CD14-positive monocyte (primary cell): ENCODE measurements around the gene C1QTNF7. TPM values are rescaled to one million over a fixed set of nuclear protein-coding genes. Genes with fewer than 3 reads are reported as not detected.

ENCODE experiments used
- DNase-seq, 3 donors: peaks; one replicate each; pipeline ENCODE4 v3.0.0-alpha.2; 2011 to 2022
- H2AFZ ChIP-seq: 2 replicates; pipeline ENCODE4 v1.6.0; 2012; ENCODE audit warnings: mild to moderate bottlenecking, low read depth, low read length, inconsistent platforms; ENCODE audit not compliant: insufficient read depth, poor library complexity, severe bottlenecking
- H3K27ac ChIP-seq, 2 donors: 1 replicate in 1 of 2; 2 replicates in 1 of 2; pipeline ENCODE4 v1.5.1; 2012 to 2013; ENCODE audit warnings: low read length in 2 of 2, control low read depth in 1 of 2, inconsistent platforms in 1 of 2, low read depth in 1 of 2, mild to moderate bottlenecking in 1 of 2
- H3K27me3 ChIP-seq, 2 donors: one replicate each; pipeline versions ENCODE4 v1.6.0 to v1.6.1; 2011 to 2013; ENCODE audit warnings: low read length in 2 of 2; ENCODE audit not compliant: control insufficient read depth in 2 of 2, insufficient read depth in 2 of 2
- H3K36me3 ChIP-seq, 2 donors: replicated peaks in 1 of 2; 1 replicate in 1 of 2; 2 replicates in 1 of 2; pipeline versions ENCODE4 v1.5.1 to v1.6.1; 2012 to 2013; ENCODE audit warnings: low read length in 2 of 2, control low read depth in 1 of 2, inconsistent platforms in 1 of 2, mild to moderate bottlenecking in 1 of 2; ENCODE audit not compliant: insufficient read depth in 2 of 2, control insufficient read depth in 1 of 2
- H3K4me1 ChIP-seq, 2 donors: 1 replicate in 1 of 2; 2 replicates in 1 of 2; pipeline versions ENCODE4 v1.5.1 to v1.6.1; 2012 to 2013; ENCODE audit warnings: low read length in 2 of 2, control low read depth in 1 of 2, inconsistent platforms in 1 of 2, mild to moderate bottlenecking in 1 of 2, moderate library complexity in 1 of 2; ENCODE audit not compliant: insufficient read depth in 2 of 2, control insufficient read depth in 1 of 2
- H3K4me2 ChIP-seq: replicated peaks from 2 replicates; pipeline ENCODE3; 2012; ENCODE audit warnings: low read length, moderate library complexity, mild to moderate bottlenecking; ENCODE audit not compliant: poor library complexity, severe bottlenecking; ENCODE audit errors: extremely low read depth
- H3K4me3 ChIP-seq, 3 experiments: fragments of 200-600 bp in 1 of 3; sonication (generic) in 1 of 3; replicated peaks in 1 of 3; 1 replicate in 2 of 3; 2 replicates in 1 of 3; pipeline ENCODE4 v1.5.1; 2011 to 2013; ENCODE audit warnings: low read length in 3 of 3, mild to moderate bottlenecking in 3 of 3, control low read depth in 2 of 3, low read depth in 2 of 3, inconsistent platforms in 1 of 3, moderate library complexity in 1 of 3
- H3K79me2 ChIP-seq: 2 replicates; pipeline ENCODE4 v1.6.0; 2012; ENCODE audit warnings: mild to moderate bottlenecking, control low read depth, inconsistent platforms, low read length, moderate library complexity; ENCODE audit not compliant: insufficient read depth
- H3K9ac ChIP-seq: 2 replicates; pipeline ENCODE4 v1.6.0; 2017; ENCODE audit warnings: low read length, mild to moderate bottlenecking; ENCODE audit not compliant: insufficient read depth, poor library complexity, severe bottlenecking
- H3K9me3 ChIP-seq, 2 donors: replicated peaks in 1 of 2; 1 replicate in 1 of 2; 2 replicates in 1 of 2; pipeline versions ENCODE4 v1.5.1 to v1.6.1; 2012 to 2013; ENCODE audit warnings: low read length in 2 of 2, control low read depth in 1 of 2; ENCODE audit not compliant: control insufficient read depth in 1 of 2, insufficient read depth in 1 of 2
- H4K20me1 ChIP-seq: 2 replicates; pipeline ENCODE4 v1.6.0; 2012; ENCODE audit warnings: mild to moderate bottlenecking, low read length, control low read depth, moderate library complexity; ENCODE audit not compliant: insufficient read depth
- H3K27ac Mint-ChIP-seq, 7 donors: one replicate each; pipeline ENCODE4 v1.8.0; 2020; ENCODE audit warnings: mild to moderate bottlenecking in 7 of 7, mixed read lengths in 7 of 7, moderate library complexity in 6 of 7, inconsistent platforms in 2 of 7
- H3K27me3 Mint-ChIP-seq, 3 donors: one replicate each; pipeline ENCODE4 v1.8.0; 2021 to 2022; ENCODE audit warnings: low read depth in 3 of 3, mild to moderate bottlenecking in 3 of 3, mixed read lengths in 3 of 3, moderate library complexity in 3 of 3, inconsistent platforms in 1 of 3
- H3K36me3 Mint-ChIP-seq, 2 donors: one replicate each; pipeline ENCODE4 v1.8.0; 2020; ENCODE audit warnings: mixed read lengths in 2 of 2, inconsistent platforms in 1 of 2, mild to moderate bottlenecking in 1 of 2
- H3K4me1 Mint-ChIP-seq: one replicate; pipeline ENCODE4 v1.8.0; 2020; ENCODE audit warnings: mild to moderate bottlenecking, mixed read lengths
- H3K4me3 Mint-ChIP-seq, 2 donors: one replicate each; pipeline ENCODE4 v1.8.0; 2020; ENCODE audit warnings: mild to moderate bottlenecking in 2 of 2, mixed read lengths in 2 of 2, moderate library complexity in 1 of 2
- H3K9me3 Mint-ChIP-seq, 7 donors: one replicate each; pipeline ENCODE4 v1.8.0; 2020 to 2022; ENCODE audit warnings: mixed read lengths in 7 of 7, mild to moderate bottlenecking in 6 of 7, moderate library complexity in 6 of 7, inconsistent platforms in 2 of 7
- WGBS: methylation state at CpG from one replicate; pipeline ENCODE4 v1.1.5; 2013; ENCODE audit warnings: missing lambda C conversion rate; ENCODE audit not compliant: insufficient coverage; 5-methylcytosine and 5-hydroxymethylcytosine counted together
- intact Hi-C, 2 donors: fragments of 100-400 bp; cut with micrococcal nuclease; formaldehyde crosslinking; loops; one replicate each; pipeline versions ENCODE4 v1.15.0 to v1.15.1; 2023
- polyA plus RNA-seq, 3 donors: library from polyadenylated mRNA; depleted of rRNA in 1 of 3; unstranded in 2 of 3; stranded (reverse) in 1 of 3; fragments of 300-500 nt in 2 of 3; fragments of >200 nt in 1 of 3; fragmentation: Illumina TruSeq in 2 of 3; gene quantifications; 1 replicate in 2 of 3; 2 replicates in 1 of 3; pipeline ENCODE4 v1.2.3, GENCODE V29; 2012 to 2021
- TF ChIP-seq, protein P1 (sequence below): fragments of 200-600 bp; IDR thresholded peaks from one replicate; pipeline ENCODE4 v1.8.0; 2022; ENCODE audit warnings: antibody characterized with exemption, mild to moderate bottlenecking

The C1QTNF7 gene
- polyA plus RNA-seq, 3 donors: not detected

DNA sequence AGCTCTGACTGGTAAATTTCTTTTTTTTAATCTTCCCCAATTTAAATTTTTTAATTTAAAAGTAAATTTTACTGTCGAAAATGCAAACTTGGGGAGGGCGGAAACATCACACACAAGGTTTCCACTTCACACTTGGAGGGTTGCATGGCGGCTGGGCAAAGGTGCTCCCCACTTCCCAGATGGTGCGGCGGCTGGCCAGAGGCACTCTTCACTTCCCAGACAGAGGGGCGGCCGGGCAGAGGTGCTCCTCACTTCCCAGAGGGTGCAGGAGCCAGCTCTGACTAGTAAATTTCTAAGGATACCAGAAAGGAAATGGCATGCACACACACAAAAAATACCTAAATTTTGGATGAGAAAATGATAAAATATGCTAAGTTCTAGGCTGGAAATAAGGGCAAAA lies 16.4 kb downstream of the C1QTNF7 start:
- no peak overlapping the region for H3K4me2 ChIP-seq
- no peak overlapping the region for H3K4me3 Mint-ChIP-seq

DNA sequence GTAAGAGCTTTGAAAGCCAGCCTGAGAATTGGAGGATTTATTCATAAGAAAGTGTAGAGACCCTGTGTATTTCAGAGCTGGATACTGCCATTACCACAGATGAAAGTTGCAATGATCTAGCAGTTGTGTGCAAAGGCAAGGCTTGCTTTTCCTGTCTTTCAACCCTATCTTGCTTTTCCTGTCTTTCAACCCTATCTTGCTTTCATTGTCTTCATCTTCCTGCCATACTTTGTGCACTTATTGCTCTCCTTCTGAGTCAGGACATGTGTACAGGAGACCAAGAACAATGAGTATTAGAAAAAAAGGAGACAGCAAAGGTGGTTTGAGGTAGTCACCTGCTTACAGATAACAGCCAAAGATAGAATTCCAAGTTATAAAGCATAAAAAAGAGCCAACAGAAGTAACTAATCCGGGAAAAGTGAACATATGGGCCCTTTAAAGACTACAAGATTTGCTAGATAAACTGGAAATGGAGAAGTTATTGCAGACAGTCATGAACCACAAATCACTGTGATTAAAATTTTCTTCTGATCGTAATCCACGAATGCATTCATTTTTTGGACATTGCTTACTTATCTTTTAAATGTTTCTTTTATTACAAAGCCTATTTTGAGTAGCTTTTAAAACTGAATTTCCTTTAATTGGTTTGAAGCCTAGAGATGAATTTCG lies 17.2 kb downstream of the C1QTNF7 start:
- no peak for DNase-seq
- no peak overlapping the region for H2AFZ ChIP-seq
- no peak overlapping the region for H3K4me3 ChIP-seq
- intact Hi-C loops: loop anchor here in 1 of 2 donors (5.0 kb wide), 1 partner anchor 33 kb away; no protein-coding TSS in a partner anchor
- H3K9me3 ChIP-seq: peaks cover 0 to 5% of the 10 kb centered on the region in 2 donors
- no peak overlapping the region for H3K9ac ChIP-seq
- Mint-ChIP-seq H3K4me3 (no peak overlapping the region), H3K27me3 (no peaks in the 10 kb centered on the region), H3K27ac (no peak overlapping the region), H3K36me3 (peaks cover 2 to 5% of the 10 kb centered on the region in 2 donors), H3K4me1 (peaks cover 12% of the 10 kb centered on the region), H3K9me3 (peaks cover 0 to 7% (median 6%) of the 10 kb centered on the region in 7 donors)
- H3K27ac ChIP-seq: no peak overlapping the region
- H3K4me1 ChIP-seq: peaks cover 1 to 3% of the 10 kb centered on the region in 2 donors
- no peaks in the 10 kb centered on the region for H3K27me3 ChIP-seq
- 0% methylated on average over 1 of the region's 4 CpGs for WGBS
- TF ChIP-seq, protein P1, sequence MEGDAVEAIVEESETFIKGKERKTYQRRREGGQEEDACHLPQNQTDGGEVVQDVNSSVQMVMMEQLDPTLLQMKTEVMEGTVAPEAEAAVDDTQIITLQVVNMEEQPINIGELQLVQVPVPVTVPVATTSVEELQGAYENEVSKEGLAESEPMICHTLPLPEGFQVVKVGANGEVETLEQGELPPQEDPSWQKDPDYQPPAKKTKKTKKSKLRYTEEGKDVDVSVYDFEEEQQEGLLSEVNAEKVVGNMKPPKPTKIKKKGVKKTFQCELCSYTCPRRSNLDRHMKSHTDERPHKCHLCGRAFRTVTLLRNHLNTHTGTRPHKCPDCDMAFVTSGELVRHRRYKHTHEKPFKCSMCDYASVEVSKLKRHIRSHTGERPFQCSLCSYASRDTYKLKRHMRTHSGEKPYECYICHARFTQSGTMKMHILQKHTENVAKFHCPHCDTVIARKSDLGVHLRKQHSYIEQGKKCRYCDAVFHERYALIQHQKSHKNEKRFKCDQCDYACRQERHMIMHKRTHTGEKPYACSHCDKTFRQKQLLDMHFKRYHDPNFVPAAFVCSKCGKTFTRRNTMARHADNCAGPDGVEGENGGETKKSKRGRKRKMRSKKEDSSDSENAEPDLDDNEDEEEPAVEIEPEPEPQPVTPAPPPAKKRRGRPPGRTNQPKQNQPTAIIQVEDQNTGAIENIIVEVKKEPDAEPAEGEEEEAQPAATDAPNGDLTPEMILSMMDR: no peak
- H3K36me3 ChIP-seq: no peaks in the 10 kb centered on the region
- H4K20me1 ChIP-seq: no peaks in the 10 kb centered on the region
- no peaks in the 10 kb centered on the region for H3K79me2 ChIP-seq
- H3K4me2 ChIP-seq: no peak overlapping the region

More for the DNA sequence above, 16.4 kb downstream of the C1QTNF7 start:
- Histone ChIP-seq H3K4me3 (no peak overlapping the region), H3K27ac (no peak overlapping the region), H3K9ac (no peak overlapping the region), H4K20me1 (no peaks in the 10 kb centered on the region), H3K79me2 (no peaks in the 10 kb centered on the region), H3K27me3 (no peaks in the 10 kb centered on the region), H3K36me3 (no peaks in the 10 kb centered on the region), H3K4me1 (no peaks in the 10 kb centered on the region), H2AFZ (no peak overlapping the region), H3K9me3 (peaks cover 0 to 5% of the 10 kb centered on the region in 2 donors)
- TF ChIP-seq, protein P1: no peak
- Mint-ChIP-seq H3K9me3 (peaks cover 0 to 7% (median 6%) of the 10 kb centered on the region in 7 donors), H3K27me3 (no peaks in the 10 kb centered on the region), H3K36me3 (peaks cover 2 to 5% of the 10 kb centered on the region in 2 donors), H3K27ac (no peak overlapping the region), H3K4me1 (peaks cover 8% of the 10 kb centered on the region)
- intact Hi-C loops: no loop called here
- no CpG with 5 or more reads among the region's 7 CpGs for WGBS
- no peak for DNase-seq
